GM13977 (cell line): ENCODE data around the gene S100B.

Source experiments
- DNase-seq: peaks from one replicate; pipeline ENCODE4 v3.0.0; 2012; ENCODE audit warnings: low spot score
- CTCF ChIP-seq: IDR thresholded peaks from 2 replicates; pipeline ENCODE4 v1.5.1; 2012; ENCODE audit warnings: mild to moderate bottlenecking, control low read depth; ENCODE audit not compliant: insufficient read depth; ENCODE audit errors: extremely low read depth, missing control alignments
- in situ Hi-C: fragments of 300-500 bp; cut with MboI; formaldehyde crosslinking; loops from one replicate; pipeline ENCODE4 v1.12.0; 2022; ENCODE audit warnings: low sequenced_read_pairs, low pct_unique_long_range_greater_than_20kb, mixed read lengths, inconsistent platforms; ENCODE audit not compliant: unreplicated experiment

The S100B gene

DNA sequence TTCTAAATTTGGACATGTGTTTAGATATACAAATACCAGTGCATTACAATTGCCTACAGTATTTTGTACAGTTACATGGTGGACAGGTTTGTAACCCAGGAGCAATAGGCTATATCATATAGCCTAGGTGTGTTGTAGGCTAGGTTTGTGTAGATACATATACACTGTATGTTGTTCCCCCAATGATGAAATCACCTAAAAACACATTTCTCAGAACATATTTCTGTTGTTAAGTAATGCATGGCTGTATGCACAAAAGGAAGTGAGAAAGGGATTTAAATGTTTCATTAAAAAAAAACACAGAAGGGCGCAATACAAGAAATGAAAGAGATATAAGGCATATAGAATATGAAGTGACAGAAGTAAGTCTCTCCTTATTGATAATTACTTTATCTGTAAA, 32.0 kb downstream of the S100B start:
- in situ Hi-C loops, result no loop called here
- TF ChIP-seq CTCF, result no peak

DNA sequence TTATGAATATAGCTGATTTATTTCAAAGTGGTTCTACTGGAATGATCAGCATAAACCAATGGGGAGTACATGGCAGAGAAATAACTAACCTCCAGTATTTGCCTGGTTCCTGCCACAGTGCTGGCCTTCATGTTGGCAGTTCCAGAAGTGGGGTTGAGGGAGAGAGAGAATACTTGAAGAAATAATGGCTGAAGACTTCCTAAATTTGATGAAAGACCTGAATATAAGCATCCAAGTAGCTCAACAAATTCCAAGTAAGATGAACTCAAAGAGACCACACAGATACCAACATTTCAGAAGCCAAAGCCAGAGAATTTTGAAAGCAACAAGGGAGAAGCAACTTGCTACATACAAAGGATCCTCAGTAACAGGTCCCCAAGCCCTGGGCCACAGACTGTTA, 34.3 kb downstream of the S100B start:
- TF ChIP-seq CTCF, result no peak
- in situ Hi-C loops, result no loop called here

More for the DNA sequence above, 32.0 kb downstream of the S100B start:
- no peak for DNase-seq

GRCh38 chr21:46570119-46570518, 34.8 kb downstream of the S100B start:
- no peak for TF ChIP-seq CTCF
- no peak for DNase-seq
- in situ Hi-C loops, result no loop called here

More for the DNA sequence above, 34.3 kb downstream of the S100B start:
- DNase-seq, result no peak

- TF ChIP-seq CTCF, result no peak
- DNase-seq, result no peak
- in situ Hi-C loops, result no loop called here
Observed at GRCh38 chr21:46569081-46569480, 35.8 kb downstream of the S100B start.

GRCh38 chr21:46568562-46568961, 36.3 kb downstream of the S100B start:
- DNase-seq, result no peak
- in situ Hi-C loops, result no loop called here
- no peak for TF ChIP-seq CTCF

DNA sequence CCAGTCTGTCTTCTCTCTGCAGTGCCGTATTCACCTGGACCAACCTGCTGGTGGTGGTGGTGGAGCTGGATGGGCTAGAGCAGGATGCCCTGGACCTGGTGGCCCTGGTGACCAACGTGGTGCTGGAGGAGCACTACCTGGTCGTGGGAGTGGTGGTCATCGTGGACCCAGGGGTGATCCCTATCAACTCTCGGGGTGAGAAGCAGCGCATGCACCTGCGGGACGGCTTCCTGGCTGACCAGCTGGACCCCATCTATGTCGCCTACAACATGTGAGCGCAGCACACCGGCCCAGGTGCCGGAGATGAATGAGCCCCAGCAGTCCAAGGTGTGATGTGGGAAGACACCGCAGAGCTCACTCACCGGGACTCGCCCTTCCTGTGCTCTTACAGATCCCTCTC, 37.5 kb downstream of the S100B start:
- no peak for TF ChIP-seq CTCF
- in situ Hi-C loops, result no loop called here
- DNase-seq, result no peak

GRCh38 chr21:46564391-46564790, 40.5 kb downstream of the S100B start:
- TF ChIP-seq CTCF, result no peak
- in situ Hi-C loops, result no loop called here
- DNase-seq, result no peak
